CD4-positive, alpha-beta T cell treated with Interferon alpha-2 for 1 hour (primary cell): ENCODE results near the gene RHOBTB3.
A peak's percentile ranks its signal among the peaks of the same experiment; 100 is the strongest.
"Not testable (repeated sequence)": the region's sequence is repeated elsewhere in the genome, so short reads cannot be mapped to it uniquely, and the experiment has no call there.

Experiments
- DNase-seq, 2 donors: peaks; one replicate each; pipeline ENCODE4 v3.0.0-alpha.2; 2020 to 2022

RHOBTB3 gene

DNA sequence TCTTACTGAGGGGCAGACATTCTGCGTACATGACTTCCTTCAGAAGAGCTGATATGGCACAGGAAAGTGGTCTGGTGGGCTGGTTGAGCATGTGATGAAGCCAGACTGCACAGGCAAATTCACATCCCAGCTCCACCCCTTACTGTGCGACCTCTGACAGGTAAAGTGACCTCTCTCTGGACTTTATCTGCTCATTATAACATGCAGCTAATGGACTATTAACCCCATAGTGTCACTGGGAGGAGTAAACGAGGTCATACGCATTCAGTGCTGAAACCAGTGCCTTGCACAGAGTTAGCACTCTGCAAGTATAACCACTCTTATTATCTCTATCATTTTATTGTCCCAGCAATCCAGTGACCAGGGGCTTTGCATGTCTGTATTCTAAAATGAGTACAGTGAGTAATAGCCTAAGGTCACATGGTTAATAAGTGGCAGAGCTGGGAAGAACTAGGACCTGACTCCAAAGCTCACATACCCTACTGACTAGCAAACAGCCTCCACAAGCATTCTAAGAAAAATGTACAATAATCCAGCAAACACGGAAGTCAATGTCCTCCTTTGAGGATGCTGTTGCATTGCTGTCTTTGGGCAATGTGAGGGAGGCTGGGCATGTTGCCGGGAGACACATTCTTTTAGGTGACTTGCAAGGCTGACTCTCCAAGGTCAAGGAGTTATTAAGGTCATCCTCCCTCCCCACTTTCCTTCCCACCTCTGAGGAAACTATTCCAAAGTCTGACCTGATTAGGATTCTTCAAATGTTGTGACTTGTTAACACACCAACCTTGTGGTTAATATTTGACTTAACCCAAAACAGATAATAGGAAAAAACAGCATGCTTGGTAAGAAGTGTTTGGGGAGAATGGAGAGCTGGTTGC, 72.4 kb downstream of the RHOBTB3 start:
- no peak for DNase-seq

DNA sequence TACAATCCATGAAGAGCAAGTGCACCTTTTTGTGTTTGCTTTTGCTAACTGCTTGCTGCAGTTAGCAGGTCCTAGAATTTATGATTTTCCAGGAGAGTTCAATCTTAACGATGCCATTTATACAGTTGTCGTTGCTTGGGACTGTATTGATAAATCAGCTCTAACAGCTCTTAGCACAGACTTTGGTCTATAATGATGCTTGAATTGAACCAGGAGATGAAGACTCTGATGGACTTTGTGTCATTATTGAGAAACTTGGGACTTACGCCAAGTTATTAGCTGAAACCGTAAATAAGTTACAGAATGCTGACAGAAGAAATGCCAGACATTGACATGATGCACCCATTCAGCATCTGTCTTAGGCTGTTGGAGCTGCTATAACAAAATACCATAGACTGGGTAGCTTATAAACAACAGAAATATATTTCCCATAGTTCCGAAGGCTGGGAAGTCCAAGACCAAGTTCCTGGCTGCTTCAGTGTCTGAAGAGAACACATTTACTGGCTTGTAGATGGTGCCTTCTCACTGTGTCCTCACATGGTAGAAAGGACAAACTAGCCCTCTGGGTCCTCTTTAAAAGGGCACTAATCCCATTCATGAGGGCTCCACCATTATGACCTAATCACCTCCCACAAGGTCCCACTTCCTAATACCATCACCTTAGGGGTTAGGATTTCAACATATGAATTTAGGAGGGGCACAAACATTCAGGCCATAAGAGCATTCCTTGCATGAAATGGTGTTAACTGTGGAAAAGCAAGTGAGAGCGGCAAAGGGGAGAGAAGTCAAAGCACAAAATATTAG, 73.8 kb downstream of the RHOBTB3 start:
- no peak for DNase-seq

DNA sequence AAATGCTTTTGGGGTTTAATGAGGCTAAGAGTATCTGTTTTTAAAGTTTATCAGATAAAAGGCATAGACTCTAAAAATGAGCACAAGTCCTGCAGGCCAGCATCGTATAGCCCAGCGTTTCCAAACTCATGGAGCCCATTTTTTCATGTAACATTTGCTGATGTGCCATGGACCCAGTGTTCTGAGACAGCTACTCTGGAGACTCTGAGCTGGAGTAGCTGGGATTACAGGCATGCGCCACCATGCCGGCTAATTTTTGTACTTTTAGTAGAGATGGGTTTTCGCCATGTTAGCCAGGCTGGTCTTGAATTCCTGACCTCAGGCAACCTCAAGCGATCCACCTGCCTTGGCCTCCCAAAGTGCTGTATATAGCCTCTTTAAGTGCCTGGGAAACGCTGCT, 75.6 kb downstream of the RHOBTB3 start:
- DNase-seq: no peak

DNA sequence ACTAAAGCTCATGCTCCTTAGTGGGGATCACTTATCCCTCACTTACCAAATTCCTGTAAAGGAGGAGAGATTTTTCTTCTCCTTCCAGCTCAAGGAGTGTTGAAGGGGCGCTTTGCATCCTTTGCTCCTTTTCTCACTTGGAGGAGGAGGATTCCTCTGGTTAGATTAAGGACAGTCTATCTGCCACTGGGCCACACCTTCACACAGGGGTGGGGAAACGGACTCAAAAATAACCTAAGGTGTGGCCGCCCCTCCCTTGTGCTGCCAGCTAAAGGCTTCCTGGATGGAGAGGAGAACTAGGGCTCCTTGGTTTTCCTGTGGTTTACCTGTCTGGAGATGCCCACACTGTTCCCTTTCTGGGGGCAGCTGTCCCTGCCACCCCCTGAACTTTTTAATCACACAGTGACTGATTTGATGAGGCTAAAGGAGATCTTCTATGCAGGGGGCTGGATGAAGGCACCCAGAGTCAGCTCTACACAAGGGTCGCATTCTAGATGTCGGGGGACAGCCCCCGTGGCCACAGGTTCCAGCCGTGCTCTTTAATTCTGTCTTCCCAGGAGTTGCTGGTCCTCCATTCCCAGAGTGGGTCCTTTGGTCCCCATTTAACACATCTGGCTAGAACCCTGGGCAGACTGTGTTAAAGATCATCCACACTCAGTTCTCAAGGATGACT, 77.0 kb downstream of the RHOBTB3 start:
- DNase-seq: no peak

DNA sequence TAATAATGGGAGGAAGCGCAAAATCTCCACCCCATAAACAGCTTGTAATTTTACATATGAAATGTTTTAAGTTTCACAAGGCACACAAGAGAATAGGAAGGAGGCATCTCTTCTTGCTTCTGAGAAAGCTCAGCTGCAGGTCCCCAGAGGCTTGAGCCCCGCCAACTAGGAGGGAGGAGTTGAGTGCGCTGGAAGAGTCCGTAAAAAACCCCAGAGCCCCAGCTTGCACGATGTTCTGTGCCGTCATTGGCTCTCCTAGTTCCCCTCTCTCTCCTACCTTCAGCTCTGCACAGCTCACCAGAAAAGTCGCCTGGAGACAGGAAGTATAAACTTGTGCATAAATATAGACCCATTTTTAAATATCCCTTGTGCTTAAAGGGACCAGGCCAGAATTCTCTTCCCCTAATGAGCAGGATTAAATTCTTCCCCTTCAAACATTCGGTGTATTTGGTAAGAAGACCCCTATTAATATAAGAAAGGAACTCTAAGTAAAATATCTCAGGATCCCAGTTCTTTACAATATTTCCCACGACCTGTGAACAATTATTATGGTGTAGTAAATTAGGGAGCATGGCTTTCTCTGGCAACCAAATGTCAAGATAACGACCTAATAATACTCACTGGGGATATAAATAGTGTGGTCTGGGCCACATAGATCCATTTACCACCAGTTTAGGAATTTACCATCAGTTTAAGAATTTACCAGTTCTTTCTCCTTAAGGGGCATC, 77.7 kb downstream of the RHOBTB3 start:
- peak; percentile 89 to 90 for DNase-seq

DNA sequence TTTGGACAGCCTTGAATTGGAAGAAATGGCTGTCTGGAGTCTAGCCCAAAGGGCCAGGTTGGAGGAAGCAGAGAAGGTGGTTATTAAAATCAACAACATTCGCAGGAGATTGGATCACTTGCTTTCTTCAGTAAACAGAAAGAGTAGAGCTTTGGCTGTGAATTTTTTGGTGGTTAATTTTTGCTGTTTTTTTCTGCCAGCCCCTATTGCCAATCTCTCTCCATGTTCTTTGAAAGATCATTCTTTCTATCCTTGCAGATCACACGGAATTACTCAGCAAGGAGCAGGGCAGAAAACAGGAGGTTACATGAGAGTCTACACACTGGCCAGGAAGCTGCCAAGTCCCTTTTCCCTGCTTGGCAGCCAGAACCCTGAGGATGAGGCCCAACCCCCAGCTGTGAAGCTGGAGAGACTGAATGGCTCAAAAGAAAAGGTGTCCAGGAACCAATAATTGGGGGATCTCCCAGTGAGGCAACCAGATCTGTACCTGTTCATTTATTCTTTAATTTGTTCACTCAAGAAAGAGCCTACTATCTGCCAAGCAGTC, 78.4 kb downstream of the RHOBTB3 start:
- DNase-seq: no peak

DNA sequence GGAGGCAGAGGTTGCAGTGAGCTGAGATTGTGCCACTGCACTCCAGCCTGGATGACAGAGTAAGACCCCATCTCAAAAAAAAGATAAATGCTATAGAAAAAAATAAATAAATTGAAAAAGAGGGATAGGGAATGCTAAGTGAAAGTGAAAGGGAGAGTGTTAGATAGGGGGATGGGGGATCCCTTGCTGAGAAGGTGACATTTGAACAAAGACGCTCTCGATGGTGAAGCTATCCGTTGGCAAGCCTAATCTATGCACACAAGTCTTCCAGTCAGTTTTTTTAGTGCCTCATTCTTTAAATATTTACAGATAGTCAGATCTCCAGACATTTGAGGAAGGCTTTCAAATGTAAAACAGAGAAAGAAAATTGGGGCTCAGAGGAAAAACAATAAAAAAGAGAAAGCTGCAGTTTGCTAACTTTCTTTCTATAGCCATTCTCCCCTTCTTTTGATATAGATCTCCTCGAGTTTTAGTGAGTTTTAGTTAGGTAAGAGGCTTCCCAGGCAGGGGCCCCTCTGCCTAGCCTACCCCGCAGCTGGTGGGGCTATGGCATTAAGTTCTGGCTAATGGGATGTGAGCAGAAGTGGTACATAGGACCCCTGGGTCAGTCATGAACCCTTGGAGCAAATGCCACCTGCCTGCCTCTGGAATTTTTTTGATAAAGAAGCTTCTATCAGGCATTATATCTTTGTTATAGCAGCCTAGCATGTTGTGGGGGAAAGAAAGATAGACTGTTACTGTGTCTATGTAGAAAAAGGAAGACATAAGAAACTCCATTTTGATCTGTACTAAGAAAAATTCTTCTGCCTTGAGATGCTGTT, 79.4 kb downstream of the RHOBTB3 start:
- no peak for DNase-seq

DNA sequence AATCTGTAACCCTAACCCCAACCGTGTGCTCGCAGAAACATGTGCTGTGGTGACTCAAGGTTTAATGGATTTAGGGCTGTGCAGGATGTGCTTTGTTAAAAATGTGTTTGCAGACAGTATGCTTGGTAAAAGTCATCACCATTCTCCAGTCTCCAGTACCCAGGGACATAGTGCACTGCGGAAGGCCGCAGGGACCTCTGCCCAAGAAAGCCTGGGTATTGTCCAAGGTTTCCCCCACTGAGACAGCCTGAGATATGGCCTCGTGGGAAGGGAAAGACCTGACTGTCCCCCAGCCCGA, 79.9 kb downstream of the RHOBTB3 start:
- not testable (repeated sequence) for DNase-seq

DNA sequence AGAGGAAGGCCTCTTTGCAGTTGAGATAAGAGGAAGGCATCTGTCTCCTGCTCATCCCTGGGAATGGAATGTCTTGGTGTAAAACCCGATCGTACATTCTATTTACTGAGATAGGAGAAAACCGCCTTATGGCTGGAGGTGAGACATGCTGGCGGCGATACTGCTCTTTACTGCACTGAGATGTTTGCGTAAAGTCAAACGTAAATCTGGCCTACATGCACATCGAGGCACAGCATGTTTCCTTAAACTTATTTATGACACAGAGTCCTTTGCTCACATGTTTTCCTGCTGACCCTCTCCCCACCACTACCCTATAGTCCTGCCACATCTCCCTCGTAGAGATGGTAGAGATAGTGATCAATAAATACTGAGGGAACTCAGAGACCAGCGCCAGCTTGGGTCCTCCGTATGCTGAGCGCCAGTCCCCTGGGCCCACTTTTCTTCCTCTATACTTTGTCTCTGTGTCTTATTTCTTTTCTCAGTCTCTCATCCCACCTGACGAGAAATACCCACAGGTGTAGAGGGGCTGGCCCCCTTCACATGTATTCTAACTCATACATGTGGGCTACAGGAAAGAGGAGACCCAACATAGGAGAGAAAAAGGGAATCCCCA, 80.4 kb downstream of the RHOBTB3 start:
- not testable (repeated sequence) for DNase-seq

DNA sequence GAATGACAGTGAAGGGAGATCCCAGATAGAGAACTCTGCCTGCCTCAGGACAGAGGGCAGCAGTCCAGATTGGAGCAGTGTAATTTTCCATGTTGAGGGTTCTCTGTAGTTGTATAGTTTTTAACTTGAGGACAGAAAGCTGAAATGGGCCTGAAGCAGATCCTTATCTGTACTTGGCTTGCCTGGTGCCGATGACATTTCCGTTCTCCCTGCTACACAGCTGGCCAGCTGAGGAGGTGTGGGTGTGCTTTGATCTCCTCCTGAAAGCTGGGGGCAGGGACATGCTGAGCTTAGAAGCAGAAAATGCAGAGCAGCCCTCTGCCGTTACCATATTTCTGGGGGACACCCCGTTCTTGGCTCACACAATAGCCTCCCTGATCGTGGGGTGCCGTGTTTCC, 80.9 kb downstream of the RHOBTB3 start:
- peak in 1 of 2 donors; percentile 50 for DNase-seq

DNA sequence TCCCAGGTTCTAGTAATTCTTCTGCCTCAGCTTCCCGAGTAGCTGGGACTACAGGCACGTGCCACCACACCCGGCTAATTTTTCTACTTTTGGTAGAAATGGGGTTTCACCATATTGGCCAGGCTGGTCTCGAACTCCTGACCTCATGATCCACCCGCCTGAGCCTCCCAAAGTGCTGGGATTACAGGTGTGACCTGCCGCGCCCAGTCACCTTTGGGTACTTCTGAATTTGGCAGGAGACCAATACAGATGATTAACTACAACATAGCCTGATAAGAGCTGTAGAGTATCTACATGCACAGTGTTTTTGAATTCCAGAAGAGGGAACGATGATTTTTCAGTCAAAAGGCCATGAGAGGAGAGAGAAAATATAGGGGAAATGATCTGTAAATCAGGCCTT, 81.9 kb downstream of the RHOBTB3 start:
- not testable (repeated sequence) for DNase-seq

DNA sequence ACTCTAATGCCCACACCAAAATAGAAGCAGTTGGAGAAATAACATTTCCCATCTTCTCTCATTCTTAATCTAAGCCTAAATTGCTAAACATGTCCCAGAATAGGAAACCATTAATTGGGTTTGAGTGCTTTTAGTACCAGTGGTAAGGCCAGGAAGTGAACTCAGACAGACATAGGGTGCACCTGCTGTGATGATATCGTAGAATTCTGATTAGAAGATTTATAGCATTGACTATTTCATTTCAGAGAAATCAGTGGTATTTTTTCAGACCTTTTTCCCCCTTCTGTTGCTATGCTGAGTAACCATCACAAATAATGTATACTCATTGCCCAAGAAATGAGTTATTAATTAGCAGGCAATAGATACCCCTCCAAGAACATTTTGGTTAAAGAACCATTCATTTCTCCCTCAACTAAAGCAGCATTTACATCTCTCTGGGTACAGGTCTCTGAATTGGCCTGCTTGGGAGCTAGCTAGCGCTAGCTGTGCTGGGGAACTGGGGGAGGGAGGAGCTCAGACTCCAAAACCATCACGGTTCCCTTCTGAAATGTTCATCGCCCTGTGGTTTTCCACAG, 84.1 kb downstream of the RHOBTB3 start:
- no peak for DNase-seq

DNA sequence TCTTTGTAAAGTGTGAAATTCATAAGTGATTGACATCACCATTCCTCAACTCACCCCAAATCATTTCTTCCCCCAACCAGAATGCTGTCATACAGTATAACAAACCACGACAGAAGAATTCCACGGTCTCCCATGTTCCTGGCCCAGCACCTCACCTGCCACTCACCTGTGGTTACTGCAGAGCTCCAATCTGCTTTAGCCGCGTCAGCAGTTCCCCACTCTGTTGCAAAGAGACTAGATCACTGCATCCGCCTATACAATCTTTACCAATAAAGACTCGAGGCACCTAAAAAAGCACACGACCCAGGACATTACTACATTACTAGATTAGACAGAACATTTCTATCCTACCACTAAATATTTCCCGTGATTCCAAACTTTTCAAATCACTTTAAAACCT, 85.2 kb downstream of the RHOBTB3 start:
- no peak for DNase-seq

DNA sequence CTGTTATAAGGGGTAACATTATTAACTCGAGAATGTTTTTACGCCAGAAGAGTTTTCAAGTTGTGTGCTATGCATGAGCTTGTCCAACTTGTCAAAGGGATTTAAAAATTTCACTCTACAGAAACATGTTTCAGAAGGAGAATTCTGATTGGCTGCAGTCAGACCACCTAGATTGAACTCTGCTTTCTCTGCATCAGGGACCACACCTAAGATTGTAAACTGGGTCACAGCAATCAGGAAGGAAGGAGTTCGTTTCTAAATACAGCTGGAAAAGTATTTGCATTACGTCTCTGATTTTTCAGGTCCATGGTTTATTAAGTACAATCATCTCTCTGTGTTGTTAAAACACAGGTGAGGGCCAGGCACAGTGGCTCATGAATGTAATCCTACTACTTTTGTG, 85.6 kb downstream of the RHOBTB3 start:
- no peak for DNase-seq

DNA sequence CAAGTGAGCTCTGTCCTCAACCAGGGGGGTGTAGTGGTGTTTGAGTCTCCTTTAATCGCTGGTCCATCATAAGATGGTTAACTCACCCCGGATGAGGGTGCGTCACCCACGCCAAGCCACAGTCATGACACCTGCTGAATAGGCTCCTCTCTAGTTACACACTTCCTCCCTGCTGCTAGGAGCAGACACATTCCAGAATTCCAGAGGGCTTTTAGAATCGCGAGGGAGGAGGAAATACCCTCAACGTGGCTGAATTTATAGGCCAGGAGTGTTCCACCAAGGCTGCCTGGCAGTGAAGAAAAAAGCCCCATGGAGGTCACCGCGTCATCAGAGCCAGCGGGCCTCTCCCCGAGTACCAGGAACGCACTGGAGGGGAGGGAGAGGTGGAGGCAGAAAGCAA, 86.3 kb downstream of the RHOBTB3 start:
- DNase-seq: peak in 1 of 2 donors; percentile 64

DNA sequence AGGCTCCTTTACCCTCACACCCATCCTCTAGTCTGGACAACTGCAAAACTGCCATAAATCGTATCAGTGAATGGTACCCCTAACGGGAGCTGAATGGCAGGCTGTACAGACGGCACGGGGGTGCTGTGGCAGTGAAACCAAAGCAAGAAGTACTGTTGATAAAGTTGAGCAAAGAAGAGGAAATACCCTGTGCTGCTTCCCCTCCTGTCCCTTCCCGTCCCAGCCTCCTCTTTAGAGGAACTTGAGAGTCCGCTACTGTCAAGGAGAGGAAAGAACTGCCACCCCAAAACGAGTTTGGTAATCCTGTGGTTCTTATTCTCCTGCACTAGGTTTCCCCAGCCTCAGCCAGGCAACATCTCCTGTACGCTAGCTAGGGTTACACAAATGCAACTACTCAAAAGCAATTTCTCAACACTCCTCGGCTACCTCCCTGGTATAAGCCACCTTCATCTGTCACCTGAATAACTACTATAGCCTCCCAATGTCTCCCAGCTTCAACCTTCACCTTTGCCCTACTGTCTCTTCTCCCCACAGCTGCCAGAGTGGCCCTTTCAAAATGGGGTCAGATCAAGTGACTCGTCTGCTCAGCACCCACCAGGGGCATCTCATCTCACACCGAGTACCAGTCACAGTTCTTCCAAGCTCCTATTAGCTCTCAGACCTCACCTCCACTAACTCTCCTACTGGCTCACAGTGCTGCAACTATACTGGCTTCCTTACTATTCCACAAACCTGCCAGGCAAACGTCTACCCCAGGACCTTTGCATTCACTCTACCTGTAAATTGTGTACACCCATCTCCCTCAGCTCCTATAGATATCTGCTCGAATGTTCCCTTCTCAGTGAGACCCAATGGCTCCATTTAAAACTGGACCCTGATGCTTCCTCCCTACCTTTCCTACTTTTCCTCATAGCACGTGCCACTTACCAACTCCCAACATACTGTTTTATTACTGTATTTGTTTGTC, 87.3 kb downstream of the RHOBTB3 start:
- peak; percentile 57 to 64 for DNase-seq

DNA sequence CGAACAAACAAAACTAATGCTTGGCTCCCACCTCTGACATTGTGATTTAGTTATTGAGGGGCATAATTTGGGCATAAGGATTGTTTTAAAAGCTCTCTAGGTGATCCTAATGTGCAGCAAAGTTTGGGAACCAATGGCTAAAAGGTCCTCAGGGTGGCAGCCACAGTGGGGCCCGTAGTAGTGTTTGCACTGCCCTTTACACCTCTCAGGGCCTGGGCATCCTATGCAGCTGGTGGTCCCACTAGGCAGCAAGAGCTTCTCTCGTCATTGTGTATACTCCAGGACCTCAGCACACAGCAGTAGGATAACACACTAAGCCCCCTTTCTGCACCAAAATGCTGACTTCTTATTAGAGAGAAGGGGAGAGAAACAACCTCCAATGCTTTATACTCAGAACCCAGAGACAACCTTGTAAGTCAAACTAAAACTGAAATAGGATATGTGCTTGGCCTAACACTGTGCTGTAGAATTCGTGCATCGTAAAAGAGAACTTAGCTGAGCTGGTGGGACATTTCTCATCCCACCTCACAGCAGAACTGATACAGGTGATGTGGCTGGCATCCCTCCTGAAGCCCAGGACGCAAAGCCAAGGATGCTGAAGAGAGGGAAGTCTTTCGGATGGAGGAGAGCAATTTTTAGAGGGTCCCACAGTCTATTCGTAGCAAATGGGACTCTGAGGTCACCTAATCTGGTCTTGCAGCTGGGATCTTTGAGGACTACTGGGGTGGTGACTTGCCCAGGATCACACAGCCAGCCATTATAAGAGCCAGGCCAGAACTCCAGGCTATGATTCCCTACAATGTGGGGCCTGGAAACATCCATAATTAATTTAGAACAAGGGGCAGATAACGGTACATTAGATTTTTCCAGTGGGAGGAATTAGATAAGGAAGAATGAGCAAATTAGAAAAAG, 90.2 kb downstream of the RHOBTB3 start:
- no peak for DNase-seq

DNA sequence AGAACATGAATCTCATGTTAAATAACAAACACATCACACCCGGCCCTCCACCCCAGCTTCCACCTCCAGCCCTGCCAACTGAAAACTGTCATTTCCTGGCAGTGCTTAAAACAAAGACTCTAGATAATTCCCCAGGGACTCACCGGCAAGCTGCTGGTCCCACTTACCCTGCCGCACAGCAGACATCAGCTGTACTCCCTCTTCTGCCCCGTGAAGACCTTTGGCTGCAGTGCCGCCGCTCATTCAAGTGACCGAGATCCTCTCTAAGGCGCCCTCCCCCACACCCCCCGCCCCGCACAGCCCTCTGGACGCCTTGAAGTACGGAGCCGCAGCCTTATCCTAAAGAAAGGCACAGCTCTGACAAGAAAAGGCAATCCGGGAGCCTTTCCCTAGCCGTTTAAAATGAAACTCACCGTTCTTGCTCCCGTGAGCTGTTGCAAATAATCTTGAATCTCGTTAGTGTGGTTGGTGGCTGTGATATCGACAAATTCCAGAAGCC, 91.0 kb downstream of the RHOBTB3 start:
- peak in 1 of 2 donors; percentile 60 for DNase-seq
